Esophagus muscularis mucosa (tissue), 3 donors: Measurements from ENCODE around the gene AFF2.

Experiments
- POLR2A ChIP-seq: fragments of 450-650 bp; IDR thresholded peaks from one replicate; pipeline ENCODE4 v1.6.1; 2017; ENCODE audit warnings: antibody characterized with exemption, moderate library complexity, mild to moderate bottlenecking, low read depth
- TF ChIP-seq, protein P1 (sequence below), 3 experiments: fragments of 200-600 bp in 2 of 3; fragments of 450-650 bp in 1 of 3; sonication (generic) in 2 of 3; IDR thresholded peaks; one replicate each; pipeline ENCODE4 v1.5.1; 2017 to 2019; ENCODE audit warnings: antibody characterized with exemption in 3 of 3, mild to moderate bottlenecking in 2 of 3, moderate library complexity in 1 of 3

DNA sequence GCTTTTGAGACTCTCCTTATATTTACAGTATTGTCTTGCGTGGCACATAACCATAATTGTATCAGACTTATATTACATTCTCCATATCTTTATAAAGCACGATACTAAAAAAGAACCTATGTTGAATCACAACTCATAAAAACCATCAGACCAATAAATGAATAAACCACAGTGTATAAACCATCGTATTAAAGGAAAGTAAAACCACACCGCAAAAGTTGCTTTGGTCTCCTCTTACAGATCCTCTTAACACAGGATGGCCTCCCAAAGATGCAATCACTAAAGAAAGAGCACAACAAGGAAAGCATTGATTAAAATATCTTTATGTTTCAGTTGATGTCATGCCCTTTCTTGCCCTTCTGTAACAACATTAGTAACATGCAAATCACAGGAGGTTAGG lies 437.9 kb downstream of the AFF2 start:
- TF ChIP-seq, protein P1, sequence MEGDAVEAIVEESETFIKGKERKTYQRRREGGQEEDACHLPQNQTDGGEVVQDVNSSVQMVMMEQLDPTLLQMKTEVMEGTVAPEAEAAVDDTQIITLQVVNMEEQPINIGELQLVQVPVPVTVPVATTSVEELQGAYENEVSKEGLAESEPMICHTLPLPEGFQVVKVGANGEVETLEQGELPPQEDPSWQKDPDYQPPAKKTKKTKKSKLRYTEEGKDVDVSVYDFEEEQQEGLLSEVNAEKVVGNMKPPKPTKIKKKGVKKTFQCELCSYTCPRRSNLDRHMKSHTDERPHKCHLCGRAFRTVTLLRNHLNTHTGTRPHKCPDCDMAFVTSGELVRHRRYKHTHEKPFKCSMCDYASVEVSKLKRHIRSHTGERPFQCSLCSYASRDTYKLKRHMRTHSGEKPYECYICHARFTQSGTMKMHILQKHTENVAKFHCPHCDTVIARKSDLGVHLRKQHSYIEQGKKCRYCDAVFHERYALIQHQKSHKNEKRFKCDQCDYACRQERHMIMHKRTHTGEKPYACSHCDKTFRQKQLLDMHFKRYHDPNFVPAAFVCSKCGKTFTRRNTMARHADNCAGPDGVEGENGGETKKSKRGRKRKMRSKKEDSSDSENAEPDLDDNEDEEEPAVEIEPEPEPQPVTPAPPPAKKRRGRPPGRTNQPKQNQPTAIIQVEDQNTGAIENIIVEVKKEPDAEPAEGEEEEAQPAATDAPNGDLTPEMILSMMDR (IDR thresholded peaks at IDR 0.05): no peak
- no peak for TF ChIP-seq POLR2A
